K562 (cell line): Measurements from ENCODE around the gene CIB2. TPM values are rescaled to one million over a fixed set of nuclear protein-coding genes. Genes with fewer than 3 reads are reported as not detected.

Source experiments
- ATAC-seq: fragments of 200-7000 bp; cut with Tn5 transposase; 3 replicates; pipeline ENCODE4 v1.9.1; 2020; ENCODE audit warnings: moderate library complexity
- BruUV-seq: library from RNA; stranded (reverse); fragments of 400-500 nt; replicated peaks from 2 replicates; lab custom pipeline; 2021; lab: Mats Ljungman, UMichigan
- CTCF ChIA-PET: fragments of 300-600 bp; formaldehyde crosslinking; extraction: SDS; loops from one replicate; lab custom pipeline; 2021; ENCODE audit warnings: low intra/inter-chr PET ratio; lab: Yijun Ruan, JAX
- POLR2A ChIA-PET: fragments of 300-600, 350-650 bp; sonication (Branson Sonifier 250); formaldehyde crosslinking; extraction: SDS; loops from one replicate; lab custom pipeline; 2021; ENCODE audit warnings: antibody characterized with exemption, inconsistent platforms; lab: Yijun Ruan, JAX
- DNase-seq, 4 experiments: peaks; one replicate each; pipeline versions ENCODE4 v3.0.0 to v3.0.0-alpha.2; 2011 to 2018; ENCODE audit warnings: low spot score in 3 of 4, mixed read lengths in 3 of 4; ENCODE audit errors: extremely low read depth in 1 of 4
- FAIRE-seq: peaks from 2 replicates; lab custom pipeline; 2011; peaks lifted over from hg19 to GRCh38; lab: Jason Lieb, UNC
- H2AFZ ChIP-seq: 2 replicates; pipeline ENCODE4 v1.6.0; 2011; ENCODE audit warnings: low read depth, low read length, control low read depth, inconsistent platforms
- H3K27ac ChIP-seq: fragments of 200-600 bp; 3 replicates; pipeline ENCODE4 v1.8.0; 2011; ENCODE audit warnings: low read depth, mild to moderate bottlenecking, control low read depth, inconsistent platforms, low read length, moderate library complexity, mixed read lengths; ENCODE audit errors: extremely low read depth
- H3K27me3 ChIP-seq, 2 experiments: fragments of 300-600 bp in 1 of 2; 2 replicates in 1 of 2; 3 replicates in 1 of 2; pipeline versions ENCODE4 v1.6.0 to v1.8.0; 2011; ENCODE audit warnings: inconsistent platforms in 2 of 2, low read length in 2 of 2, mild to moderate bottlenecking in 1 of 2, mixed read lengths in 1 of 2, moderate library complexity in 1 of 2; ENCODE audit not compliant: control insufficient read depth in 2 of 2, insufficient read depth in 2 of 2
- H3K36me3 ChIP-seq: fragments of 300-600 bp; 3 replicates; pipeline ENCODE4 v1.8.0; 2011; ENCODE audit warnings: mild to moderate bottlenecking, low read length, inconsistent platforms; ENCODE audit not compliant: control insufficient read depth, insufficient read depth
- H3K4me1 ChIP-seq, 2 experiments: fragments of 200-600 bp in 1 of 2; replicated peaks in 1 of 2; 2 replicates in 1 of 2; 3 replicates in 1 of 2; pipeline versions ENCODE4 v1.5.1 to v1.8.0; 2011; ENCODE audit warnings: inconsistent platforms in 2 of 2, low read length in 2 of 2, mild to moderate bottlenecking in 1 of 2, mixed read lengths in 1 of 2, moderate library complexity in 1 of 2; ENCODE audit not compliant: control insufficient read depth in 2 of 2, insufficient read depth in 2 of 2
- H3K4me2 ChIP-seq: 2 replicates; pipeline ENCODE4 v1.6.1; 2011; ENCODE audit warnings: low read length, control low read depth, inconsistent platforms, mixed read lengths; ENCODE audit not compliant: insufficient read depth
- H3K4me3 ChIP-seq: fragments of 200-600 bp; sonication (generic), shearing (Covaris generic); 2 replicates; pipeline ENCODE4 v1.5.1; 2016; ENCODE audit warnings: control low read depth, inconsistent platforms
- H3K79me2 ChIP-seq: fragments of 200-600 bp; 3 replicates; pipeline ENCODE4 v1.8.0; 2011; ENCODE audit warnings: low read length, inconsistent platforms; ENCODE audit not compliant: control insufficient read depth, insufficient read depth
- H3K9ac ChIP-seq, 2 experiments: 2 replicates each; pipeline versions ENCODE4 v1.6.0 to v1.6.1; 2011; ENCODE audit warnings: low read depth in 2 of 2, low read length in 2 of 2, control low read depth in 1 of 2, inconsistent platforms in 1 of 2, mild to moderate bottlenecking in 1 of 2, mixed read lengths in 1 of 2; ENCODE audit not compliant: insufficient read depth in 1 of 2
- H3K9me1 ChIP-seq: one replicate; pipeline ENCODE4 v1.6.0; 2011; ENCODE audit warnings: inconsistent platforms, mild to moderate bottlenecking, low read length, moderate library complexity; ENCODE audit not compliant: control insufficient read depth, insufficient read depth
- H3K9me3 ChIP-seq: replicated peaks from 2 replicates; pipeline ENCODE4 v1.5.1; 2011; ENCODE audit warnings: low read depth, low read length, inconsistent platforms; ENCODE audit not compliant: control insufficient read depth, insufficient read depth
- H4K20me1 ChIP-seq: replicated peaks from 2 replicates; pipeline ENCODE4 v1.6.1; 2011; ENCODE audit warnings: low read length, inconsistent platforms, mixed read lengths; ENCODE audit not compliant: control insufficient read depth, insufficient read depth
- AFF1 ChIP-seq, 2 experiments: fragments of 450-650 bp; IDR thresholded peaks; 2 replicates each; pipeline ENCODE4 v1.6.1; 2018; ENCODE audit warnings: mild to moderate bottlenecking in 2 of 2, low read depth in 1 of 2; ENCODE audit not compliant: partially characterized antibody in 2 of 2
- HSF4 ChIP-seq: fragments of 250-450 bp; sonication (Bioruptor Pico); IDR thresholded peaks from 2 replicates; pipeline ENCODE4 v2.1.2; 2022; ENCODE audit warnings: mild to moderate bottlenecking, moderate library complexity, borderline replicate concordance
- MYC ChIP-seq, 2 experiments: fragments of 250-450 bp in 1 of 2; sonication (Bioruptor Pico) in 1 of 2; IDR thresholded peaks; 2 replicates each; pipeline versions ENCODE4 v1.5.1 to v1.6.1; 2012 to 2021; ENCODE audit warnings: low read depth in 2 of 2, borderline replicate concordance in 1 of 2, improper control_type of control experiment in 1 of 2, low read length in 1 of 2, mild to moderate bottlenecking in 1 of 2, moderate library complexity in 1 of 2
- NFIX ChIP-seq: fragments of 250-450 bp; sonication (Bioruptor Pico); IDR thresholded peaks from 2 replicates; pipeline ENCODE4 v1.4.0; 2020; ENCODE audit warnings: low read depth, mild to moderate bottlenecking, moderate library complexity
- NONO ChIP-seq, 2 experiments: fragments of 200-400 bp in 1 of 2; fragments of 450-650 bp in 1 of 2; formaldehyde crosslinking in 1 of 2; IDR thresholded peaks; 2 replicates each; pipeline ENCODE4 v1.6.1; 2017; ENCODE audit warnings: low read depth in 2 of 2, mild to moderate bottlenecking in 2 of 2, moderate library complexity in 2 of 2, low read length in 1 of 2
- PHF20 ChIP-seq: fragments of 450-650 bp; IDR thresholded peaks from 2 replicates; pipeline ENCODE4 v1.6.1; 2018; ENCODE audit not compliant: partially characterized antibody
- PHTF2 ChIP-seq: fragments of 250-450 bp; sonication (Bioruptor Pico); IDR thresholded peaks from 2 replicates; pipeline ENCODE4 v1.5.0; 2021; ENCODE audit warnings: mild to moderate bottlenecking
- POLR3A ChIP-seq: IDR thresholded peaks from 2 replicates; pipeline ENCODE4 v1.6.1; 2011; ENCODE audit warnings: borderline replicate concordance, mild to moderate bottlenecking, moderate library complexity; ENCODE audit not compliant: insufficient read length, insufficient read depth; ENCODE audit errors: extremely low read depth
- RBM15 ChIP-seq: fragments of 200-400 bp; formaldehyde crosslinking; IDR thresholded peaks from 2 replicates; pipeline ENCODE4 v1.6.1; 2018; ENCODE audit warnings: mild to moderate bottlenecking, low read length, moderate library complexity; ENCODE audit not compliant: insufficient read depth
- SRF ChIP-seq, 2 experiments: fragments of 250-450, 450-650 bp in 1 of 2; sonication (Bioruptor Pico) in 1 of 2; sonication (generic) in 1 of 2; formaldehyde crosslinking; IDR thresholded peaks; 2 replicates each; pipeline versions ENCODE4 v1.5.0 to v1.5.1; 2020 to 2022; ENCODE audit warnings: mild to moderate bottlenecking in 1 of 2, missing genetic modification reagents in 1 of 2
- TOE1 ChIP-seq, 2 experiments: fragments of 450-650 bp in 1 of 2; sonication (generic) in 1 of 2; formaldehyde crosslinking in 1 of 2; IDR thresholded peaks; 2 replicates each; pipeline versions ENCODE4 v1.7.1 to v1.8.0; 2016 to 2022; ENCODE audit warnings: borderline replicate concordance in 2 of 2, mild to moderate bottlenecking in 2 of 2, antibody characterized with exemption in 1 of 2, inconsistent platforms in 1 of 2, low read depth in 1 of 2, missing genetic modification reagents in 1 of 2, moderate library complexity in 1 of 2
- XRCC3 ChIP-seq: fragments of 450-650 bp; IDR thresholded peaks from 2 replicates; pipeline ENCODE4 v1.6.1; 2017; ENCODE audit warnings: mild to moderate bottlenecking, moderate library complexity
- ZBTB49 ChIP-seq: sonication (generic); formaldehyde crosslinking; IDR thresholded peaks from 2 replicates; pipeline ENCODE4 v1.8.0; 2022; ENCODE audit warnings: missing genetic modification reagents, mild to moderate bottlenecking, borderline replicate concordance
- WGBS: fragments of 100-300 bp; shearing (Covaris generic); methylation state at CpG from one replicate; pipeline ENCODE4 v1.1.6; 2016; ENCODE audit warnings: low coverage, mixed read lengths; ENCODE audit not compliant: insufficient coverage; ENCODE audit errors: missing lambda C conversion rate; 5-methylcytosine and 5-hydroxymethylcytosine counted together
- in situ Hi-C: fragments of 300-500 bp; cut with MboI; formaldehyde crosslinking; loops from 4 replicates; pipeline ENCODE4 v1.15.0; 2018; ENCODE audit warnings: inconsistent platforms, mixed read lengths
- intact Hi-C: fragments of 100-400 bp; cut with micrococcal nuclease; formaldehyde crosslinking; loops from 2 replicates; pipeline ENCODE4 v1.14.2; 2022
- polyA plus RNA-seq, 8 experiments: library from polyadenylated mRNA; depleted of rRNA in 4 of 8; stranded (reverse) in 5 of 8; unstranded in 3 of 8; fragments of >200 nt; fragmentation: Nextera tagmentation in 2 of 8; fragmentation: Illumina TruSeq in 1 of 8; extraction: Ambion mirVana in 2 of 8; extraction: Trizol in 1 of 8; gene quantifications; 2 replicates each; pipeline versions ENCODE4 v1.2.1 to v1.2.3, GENCODE V29; 2011 to 2014; ENCODE audit warnings: inconsistent platforms in 1 of 8, missing spikeins in 1 of 8
- total RNA-seq, 7 experiments: library from RNA; depleted of rRNA in 6 of 7; stranded (reverse); fragments of >200 nt in 6 of 7; fragmentation: Illumina TruSeq in 2 of 7; extraction: Trizol in 2 of 7; gene quantifications; 2 replicates each; pipeline versions ENCODE4 v1.2.1 to v1.2.3, GENCODE V29; 2011 to 2021; ENCODE audit warnings: low replicate concordance in 1 of 7

CIB2 gene
- total and polyA plus RNA-seq, 9 of the 15 experiments (the other 6 are each of a cell fraction or from before 2014, with no cell fraction given): 1.5 to 37.4 (median 19.4) TPM

- TF ChIP-seq NFIX (CRISPR knock-in tag) (no peak), AFF1 (IDR thresholded peaks at IDR 0.05; ENCODE audit: low read depth in 1 of 2, partially characterized antibody in 2 of 2) (no peak)
These were observed 26.0 kb upstream of the CIB2 start (continued) for GRCh38 chr15:78157203-78157602.

- Histone ChIP-seq H3K4me2 (no peak overlapping the region), H3K9ac (no peak overlapping the region), H3K4me1 (no peaks in the 10 kb centered on the region), H3K79me2 (peaks cover 16% of the 10 kb centered on the region; the same call in 2 of the 3 replicates), H4K20me1 (no peaks in the 10 kb centered on the region), H3K9me3 (no peaks in the 10 kb centered on the region), H3K9me1 (no peaks in the 10 kb centered on the region), H3K36me3 (peaks cover 61% of the 10 kb centered on the region; the same call in 2 of the 3 replicates), H2AFZ (no peak overlapping the region), H3K27ac (no peak overlapping the region), H3K27me3 (no peaks in the 10 kb centered on the region), H3K4me3 (no peak overlapping the region)
- DNase-seq: no peak
- ATAC-seq: no peak
- ChIA-PET CTCF (no interaction called here), POLR2A (interaction anchor here (1.2 kb wide), 2 partner anchors 9 to 10 kb away, joined by 3 to 5 read pairs; no protein-coding TSS in a partner anchor)
- in situ Hi-C loops: no loop called here
- BruUV-seq: no TSS peak
- no peak for FAIRE-seq
- intact Hi-C loops: no loop called here
- TF ChIP-seq MYC (IDR thresholded peaks at IDR 0.05; ENCODE audit: low read depth, low read length) (no peak), MYC (CRISPR knock-in tag; IDR thresholded peaks at IDR 0.05; ENCODE audit: borderline replicate concordance, low read depth) (no peak), PHF20 (no peak), PHTF2 (CRISPR knock-in tag) (no peak), TOE1 (IDR thresholded peaks at IDR 0.05; ENCODE audit: borderline replicate concordance) (no peak), TOE1 (CRISPR knock-in tag; IDR thresholded peaks at IDR 0.05; ENCODE audit: borderline replicate concordance, low read depth) (no peak), SRF (CRISPR knock-in tag; IDR thresholded peaks at IDR 0.05) (no peak), POLR3A (no peak), XRCC3 (no peak), ZBTB49 (CRISPR knock-in tag) (no peak), NONO (IDR thresholded peaks at IDR 0.05; ENCODE audit: low read depth in 2 of 2, low read length in 1 of 2) (no peak), RBM15 (no peak), HSF4 (CRISPR knock-in tag) (no peak)
- WGBS: 37% methylated on average over 1 of the region's 1 CpG
These were observed 25.4 kb upstream of the CIB2 start for GRCh38 chr15:78156653-78157052.
